LNCaP clone FGC (cell line): ENCODE measurements around the gene THUMPD2.
"Not testable (repeated sequence)": the region's sequence is repeated elsewhere in the genome, so short reads cannot be mapped to it uniquely, and the experiment has no call there.

ENCODE experiments used
- DNase-seq: peaks from one replicate; pipeline ENCODE4 v3.0.0-alpha.2; 2011; ENCODE audit warnings: low read depth
- H3K4me3 ChIP-seq: 2 replicates; pipeline ENCODE4 v1.5.1; 2011; ENCODE audit warnings: mild to moderate bottlenecking, low read depth, low read length, control low read depth
- TF ChIP-seq, protein P1 (sequence below): IDR thresholded peaks from 2 replicates; pipeline ENCODE4 v1.5.1; 2012; ENCODE audit warnings: mild to moderate bottlenecking; ENCODE audit not compliant: control insufficient read depth, insufficient read depth; ENCODE audit errors: extremely low read depth

The THUMPD2 gene

DNA sequence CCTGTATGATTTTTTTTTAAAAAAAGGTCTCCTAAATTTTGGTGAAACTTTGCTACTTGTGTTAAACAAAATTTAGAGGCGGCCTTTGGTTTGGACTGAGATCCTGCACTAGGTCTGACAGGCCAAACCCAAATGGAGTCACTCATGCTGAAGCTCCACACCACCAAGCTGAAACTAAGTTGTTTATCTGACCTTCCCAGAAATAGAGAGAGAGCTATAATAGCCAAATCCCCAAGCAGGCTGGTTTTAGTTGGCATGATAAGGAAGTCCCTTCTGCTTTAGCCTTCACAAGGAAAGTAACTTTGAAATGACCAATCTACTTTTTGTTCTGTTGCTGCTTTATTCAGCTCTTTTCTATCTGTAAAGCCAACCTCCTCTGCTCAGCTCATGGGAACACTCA lies 17.1 kb upstream of the THUMPD2 start:
- no peak overlapping the region for H3K4me3 ChIP-seq
- TF ChIP-seq, protein P1, sequence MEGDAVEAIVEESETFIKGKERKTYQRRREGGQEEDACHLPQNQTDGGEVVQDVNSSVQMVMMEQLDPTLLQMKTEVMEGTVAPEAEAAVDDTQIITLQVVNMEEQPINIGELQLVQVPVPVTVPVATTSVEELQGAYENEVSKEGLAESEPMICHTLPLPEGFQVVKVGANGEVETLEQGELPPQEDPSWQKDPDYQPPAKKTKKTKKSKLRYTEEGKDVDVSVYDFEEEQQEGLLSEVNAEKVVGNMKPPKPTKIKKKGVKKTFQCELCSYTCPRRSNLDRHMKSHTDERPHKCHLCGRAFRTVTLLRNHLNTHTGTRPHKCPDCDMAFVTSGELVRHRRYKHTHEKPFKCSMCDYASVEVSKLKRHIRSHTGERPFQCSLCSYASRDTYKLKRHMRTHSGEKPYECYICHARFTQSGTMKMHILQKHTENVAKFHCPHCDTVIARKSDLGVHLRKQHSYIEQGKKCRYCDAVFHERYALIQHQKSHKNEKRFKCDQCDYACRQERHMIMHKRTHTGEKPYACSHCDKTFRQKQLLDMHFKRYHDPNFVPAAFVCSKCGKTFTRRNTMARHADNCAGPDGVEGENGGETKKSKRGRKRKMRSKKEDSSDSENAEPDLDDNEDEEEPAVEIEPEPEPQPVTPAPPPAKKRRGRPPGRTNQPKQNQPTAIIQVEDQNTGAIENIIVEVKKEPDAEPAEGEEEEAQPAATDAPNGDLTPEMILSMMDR: no peak
- DNase-seq: no peak

DNA sequence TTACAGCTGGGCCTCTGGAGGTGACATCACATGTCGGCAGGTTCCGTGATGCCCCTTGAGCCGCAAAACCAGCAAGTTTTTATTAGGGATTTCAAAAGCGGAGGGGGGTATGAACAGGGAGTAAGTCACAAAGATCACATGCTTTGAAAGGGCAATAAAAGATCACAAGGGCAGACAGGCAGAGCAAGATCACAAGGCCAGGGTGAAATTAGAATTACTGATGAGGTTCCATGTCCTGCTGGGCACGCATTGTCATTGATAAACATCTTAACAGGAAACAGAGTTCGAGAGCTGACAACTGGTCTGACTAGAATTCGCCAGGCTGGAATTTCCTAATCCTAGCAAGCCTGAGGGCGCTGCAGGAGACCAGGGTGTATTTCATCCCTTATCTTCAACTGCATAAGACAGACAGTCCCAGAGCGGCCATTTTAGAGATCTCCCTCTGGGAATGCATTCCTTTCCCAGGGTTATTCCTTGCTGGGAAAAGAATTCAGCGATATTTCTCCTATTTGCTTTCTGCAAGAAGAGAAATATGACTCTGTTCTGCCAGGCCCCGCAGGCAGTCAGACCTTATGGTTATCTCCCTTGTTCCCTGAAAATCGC lies 11.3 kb upstream of the THUMPD2 start:
- H3K4me3 ChIP-seq, DNase-seq: not testable (repeated sequence)

DNA sequence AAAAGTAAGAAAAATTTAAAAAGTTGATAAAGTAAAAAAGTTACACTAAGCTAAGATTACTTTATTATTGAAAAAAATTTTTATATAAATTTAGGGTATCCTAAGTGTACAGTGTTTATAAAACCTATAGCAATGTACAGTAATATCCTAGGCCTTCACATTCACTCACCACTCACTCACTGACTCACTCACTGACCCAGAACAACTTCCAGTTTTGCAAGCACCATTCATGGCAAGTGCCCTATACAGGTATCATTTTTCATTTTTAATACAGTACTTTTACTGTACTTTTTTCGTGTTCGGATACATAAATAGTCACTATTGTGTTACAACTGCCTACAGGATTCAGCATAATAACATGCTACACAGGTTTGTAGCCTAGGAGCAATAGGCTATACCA lies 8.9 kb upstream of the THUMPD2 start:
- H3K4me3 ChIP-seq: no peak overlapping the region
- no peak for DNase-seq

DNA sequence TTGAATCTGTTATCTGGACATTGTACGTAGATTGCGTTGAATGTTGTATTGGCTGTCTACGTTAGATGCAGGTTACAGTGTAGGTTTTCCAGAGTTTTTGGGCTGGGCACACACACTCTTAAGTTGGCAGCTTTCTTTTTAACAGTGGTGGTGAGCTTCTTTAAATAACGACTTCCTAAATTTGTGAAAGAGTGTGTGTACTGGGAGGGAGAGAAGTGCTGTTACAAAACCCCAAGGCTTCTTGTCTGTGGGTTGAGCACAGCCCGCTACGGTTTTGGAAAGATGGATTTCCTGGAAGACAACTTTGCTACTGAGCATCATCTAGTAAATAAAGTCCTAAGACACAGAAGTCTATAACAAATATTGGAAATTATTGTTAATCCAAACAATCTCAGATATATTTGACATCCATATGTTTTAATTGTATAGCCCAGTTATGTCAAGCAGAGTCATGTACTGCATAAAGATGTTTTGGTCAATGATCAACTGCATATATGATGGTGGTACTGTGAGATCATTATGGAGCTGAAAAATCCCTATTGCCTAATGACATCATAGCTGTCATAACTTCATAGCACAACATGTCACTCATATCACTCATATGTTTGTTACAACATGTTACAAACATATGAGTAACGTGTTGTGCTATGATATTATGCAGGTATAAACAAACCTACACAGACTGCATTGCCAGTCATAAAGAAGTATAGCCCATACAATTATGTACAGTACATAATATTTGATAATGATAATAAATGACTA lies 7.9 kb upstream of the THUMPD2 start:
- TF ChIP-seq, protein P1: no peak
- no peak overlapping the region for H3K4me3 ChIP-seq
- no peak for DNase-seq

More for the DNA sequence above, 8.9 kb upstream of the THUMPD2 start:
- TF ChIP-seq, protein P1: no peak

DNA sequence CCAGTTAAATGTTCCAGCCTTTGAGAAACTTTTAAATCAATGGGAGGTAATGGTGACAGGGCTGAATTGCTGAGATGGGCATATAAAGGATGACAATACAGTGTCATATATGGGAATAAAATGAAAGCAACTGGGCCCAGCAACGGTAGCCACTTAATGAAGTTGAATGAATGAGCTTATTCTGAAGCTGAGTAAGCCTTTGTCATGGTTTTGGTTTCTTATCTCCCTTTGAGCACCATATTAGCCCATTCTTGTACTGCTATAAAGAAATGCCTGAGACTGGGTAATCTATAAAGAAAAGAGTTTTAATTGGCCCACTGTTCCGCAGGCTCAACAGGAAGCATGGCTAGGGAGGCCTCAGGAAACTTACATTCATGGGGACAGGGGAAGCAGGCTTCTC lies 3.5 kb upstream of the THUMPD2 start:
- TF ChIP-seq, protein P1: no peak
- no peak overlapping the region for H3K4me3 ChIP-seq
- no peak for DNase-seq

DNA sequence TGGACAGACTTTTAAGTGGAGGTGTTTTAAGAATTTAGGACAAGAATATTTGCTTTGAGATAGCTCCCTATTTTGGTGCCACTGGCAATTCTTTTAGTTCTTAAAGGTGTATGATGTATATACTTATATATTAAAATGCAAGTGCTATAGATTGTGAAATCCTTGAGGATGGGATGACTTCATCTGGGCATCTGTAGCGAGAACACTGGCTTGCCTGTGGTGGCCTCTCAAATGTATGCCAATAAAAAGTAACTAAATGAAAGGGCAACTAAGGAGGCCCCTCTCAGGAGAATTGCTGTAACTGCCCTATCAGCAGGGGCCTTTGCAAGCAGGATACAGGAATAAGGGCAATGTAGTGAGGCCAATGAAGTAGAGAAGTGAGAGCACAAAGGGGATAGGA lies 2.6 kb upstream of the THUMPD2 start:
- TF ChIP-seq, protein P1: no peak
- no peak for DNase-seq
- no peak overlapping the region for H3K4me3 ChIP-seq

DNA sequence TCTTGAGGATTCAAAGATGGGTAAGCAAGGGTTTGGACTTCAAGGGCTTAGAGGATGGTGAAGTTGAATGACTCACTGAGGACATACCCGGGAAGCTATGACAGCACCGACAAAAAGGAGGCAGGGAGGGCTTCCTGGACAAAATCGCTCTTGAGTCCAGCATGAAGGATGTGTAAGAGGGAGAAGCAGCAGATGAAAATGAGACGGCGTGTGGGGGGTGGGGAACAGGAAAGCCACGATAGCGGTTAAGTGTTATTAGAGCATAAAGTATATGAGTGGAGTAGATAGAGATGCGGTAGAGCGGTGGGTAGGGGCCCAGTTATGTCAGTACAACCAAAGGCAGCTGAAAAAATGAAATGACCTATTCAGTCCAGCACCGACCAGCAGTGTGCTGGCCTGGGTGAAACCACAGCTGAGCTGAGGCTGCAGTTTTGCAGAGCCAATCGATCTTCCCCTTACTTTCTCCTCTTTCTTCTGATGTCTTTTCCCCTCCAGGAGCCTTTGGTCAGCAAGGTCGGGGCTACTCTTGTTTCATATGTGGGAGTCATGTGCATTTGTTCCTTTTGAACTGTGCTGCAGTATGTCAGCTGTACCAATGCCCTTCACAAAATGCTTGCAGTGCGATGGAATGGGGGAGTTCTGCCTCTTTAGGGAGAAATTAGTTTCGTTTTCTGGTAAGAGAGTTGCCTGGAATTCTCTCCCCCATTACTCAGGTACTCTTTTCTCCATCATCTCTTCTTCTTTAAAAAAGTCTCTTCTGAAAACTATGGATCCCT lies 2.0 kb upstream of the THUMPD2 start:
- no peak overlapping the region for H3K4me3 ChIP-seq
- TF ChIP-seq, protein P1: no peak
- DNase-seq: no peak
